ENCODE measurements around the gene CSNK2A2. TPM values are rescaled to one million over a fixed set of nuclear protein-coding genes. Genes with fewer than 3 reads are reported as not detected.

The CSNK2A2 gene
- total RNA-seq, 2 experiments from 2014 or later = 49.0 to 51.0 TPM

- Histone ChIP-seq H3K4me3 (ENCODE audit: low read length) (no peak overlapping the region), H3K27ac (ENCODE audit: low read depth in 1 of 2, low read length in 2 of 2) (no peak overlapping the region), H3K36me3 (ENCODE audit: insufficient read depth, low read length) (peaks cover 3% of the 10 kb centered on the region), H3K9me3 (ENCODE audit: control insufficient read depth in 1 of 2, insufficient read depth in 1 of 2, low read length in 2 of 2) (no peaks in the 10 kb centered on the region), H3K4me1 (ENCODE audit: insufficient read depth, low read length) (no peaks in the 10 kb centered on the region), H3K27me3 (ENCODE audit: control insufficient read depth in 1 of 2, insufficient read depth in 2 of 2, low read length in 2 of 2) (no peaks in the 10 kb centered on the region)
- intact Hi-C loops (cut with DNase I, micrococcal nuclease) = no loop called here
- Mint-ChIP-seq H3K4me1 (ENCODE audit: low read depth) (no peaks in the 10 kb centered on the region), H3K9me3 (no peaks in the 10 kb centered on the region), H3K36me3 (ENCODE audit: low read depth) (peaks cover 28% of the 10 kb centered on the region), H3K4me3 (no peak overlapping the region), H3K27ac (no peak overlapping the region), H3K27me3 (no peaks in the 10 kb centered on the region)
- POLR2A ChIA-PET = interaction anchor here (0.8 kb wide), 1 partner anchor 26 kb away, joined by 3 read pairs; no protein-coding TSS in a partner anchor
- no peak for TF ChIP-seq CTCF (IDR thresholded peaks at IDR 0.05)
- no peak for DNase-seq
- ATAC-seq (ENCODE audit: poor library complexity) = no peak
- CTCF ChIA-PET = no interaction called here
These were observed 42.1 kb downstream of the CSNK2A2 start for GRCh38 chr16:58155839-58156238.

DNA sequence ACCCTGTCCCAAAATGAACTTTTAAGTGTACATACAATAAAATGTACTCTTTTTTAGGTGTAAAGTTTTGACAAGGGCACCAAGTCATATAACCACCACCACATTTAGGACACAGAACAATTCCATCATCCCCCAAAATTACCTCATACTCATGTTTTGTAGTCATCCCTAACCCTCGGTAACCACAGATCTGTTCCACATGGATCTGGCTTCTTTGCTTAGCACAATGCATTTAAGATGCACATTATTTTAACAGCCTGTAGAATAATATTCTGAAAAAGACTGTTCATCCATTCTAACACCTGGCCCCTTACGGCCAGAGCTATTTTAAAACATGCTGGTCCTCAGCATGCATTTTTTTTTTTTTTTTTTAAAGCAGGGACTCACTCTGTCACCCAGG is 43.6 kb downstream of the CSNK2A2 start:
- H3K36me3 ChIP-seq (ENCODE audit: insufficient read depth, low read length) = no peaks in the 10 kb centered on the region
- Mint-ChIP-seq H3K9me3 (no peaks in the 10 kb centered on the region), H3K36me3 (ENCODE audit: low read depth) (peaks cover 13% of the 10 kb centered on the region), H3K4me1 (ENCODE audit: low read depth) (no peaks in the 10 kb centered on the region), H3K27me3 (no peaks in the 10 kb centered on the region), H3K27ac (no peak overlapping the region), H3K4me3 (no peak overlapping the region)
- no peak overlapping the region for H3K27ac ChIP-seq (ENCODE audit: low read depth in 1 of 2, low read length in 2 of 2)
- no peak overlapping the region for H3K4me3 ChIP-seq (ENCODE audit: low read length)
- no peaks in the 10 kb centered on the region for H3K4me1 ChIP-seq (ENCODE audit: insufficient read depth, low read length)
- intact Hi-C loops (cut with DNase I, micrococcal nuclease) = no loop called here
- ChIA-PET POLR2A (no interaction called here), CTCF (no interaction called here)
- no peak for ATAC-seq (ENCODE audit: poor library complexity)
- TF ChIP-seq CTCF (IDR thresholded peaks at IDR 0.05) = no peak
- no peak for DNase-seq
- H3K27me3 ChIP-seq (ENCODE audit: control insufficient read depth in 1 of 2, insufficient read depth in 2 of 2, low read length in 2 of 2) = no peaks in the 10 kb centered on the region
- H3K9me3 ChIP-seq (ENCODE audit: control insufficient read depth in 1 of 2, insufficient read depth in 1 of 2, low read length in 2 of 2) = no peaks in the 10 kb centered on the region

- Mint-ChIP-seq H3K36me3 (ENCODE audit: low read depth) (no peaks in the 10 kb centered on the region), H3K4me3 (no peak overlapping the region), H3K27ac (no peak overlapping the region), H3K9me3 (no peaks in the 10 kb centered on the region), H3K27me3 (no peaks in the 10 kb centered on the region), H3K4me1 (ENCODE audit: low read depth) (no peaks in the 10 kb centered on the region)
- ChIA-PET CTCF (interaction anchor here (0.7 to 1.0 kb wide), 3 partner anchors 23 to 34 kb away, joined by 3 read pairs; no protein-coding TSS in a partner anchor), POLR2A (no interaction called here)
- no peak for TF ChIP-seq CTCF (IDR thresholded peaks at IDR 0.05)
- DNase-seq = no peak
- Histone ChIP-seq H3K27ac (ENCODE audit: low read depth in 1 of 2, low read length in 2 of 2) (no peak overlapping the region), H3K4me1 (ENCODE audit: insufficient read depth, low read length) (no peaks in the 10 kb centered on the region), H3K4me3 (ENCODE audit: low read length) (no peak overlapping the region), H3K27me3 (ENCODE audit: control insufficient read depth in 1 of 2, insufficient read depth in 2 of 2, low read length in 2 of 2) (no peaks in the 10 kb centered on the region), H3K36me3 (ENCODE audit: insufficient read depth, low read length) (no peaks in the 10 kb centered on the region), H3K9me3 (ENCODE audit: control insufficient read depth in 1 of 2, insufficient read depth in 1 of 2, low read length in 2 of 2) (no peaks in the 10 kb centered on the region)
- intact Hi-C loops (cut with DNase I, micrococcal nuclease) = no loop called here
- no peak for ATAC-seq (ENCODE audit: poor library complexity)
These were observed 45.5 kb downstream of the CSNK2A2 start for GRCh38 chr16:58152246-58152868.
